ENCODE results near the gene NTRK3. TPM values are rescaled to one million over a fixed set of nuclear protein-coding genes. Genes with fewer than 3 reads are reported as not detected.

Gene NTRK3
- total and polyA plus RNA-seq, 2 of the 8 experiments (the other 6 are each of a cell fraction or from before 2014, with no cell fraction given) = 4.5 to 6.8 TPM

GRCh38 chr15:88234711-88235110 is 21.8 kb downstream of the NTRK3 start (continued):
- no peak for TF ChIP-seq ATF2 (IDR thresholded peaks at IDR 0.05; ENCODE audit: low read length)
- no peak for TF ChIP-seq RNF2 (IDR thresholded peaks at IDR 0.05; ENCODE audit: borderline replicate concordance, low read depth, low read length, missing control alignments, poor library complexity, severe bottlenecking)
- no peak for TF ChIP-seq ATF3 (IDR thresholded peaks at IDR 0.05; ENCODE audit: insufficient read depth, low read depth, low read length)
- no peak for TF ChIP-seq ASH2L (IDR thresholded peaks at IDR 0.05; ENCODE audit: low read length)
